D721Med (cell line): ENCODE data around the gene MMS19.

Experiments used
- DNase-seq: peaks from one replicate; pipeline ENCODE4 v3.0.0; 2011; ENCODE audit warnings: low spot score; ENCODE audit not compliant: insufficient read length
- FAIRE-seq: peaks from 2 replicates; lab custom pipeline; 2011; peaks lifted over from hg19 to GRCh38; lab: Jason Lieb, UNC
- CTCF ChIP-seq: IDR thresholded peaks from 2 replicates; pipeline ENCODE4 v1.5.1; 2012; ENCODE audit warnings: mild to moderate bottlenecking, control low read depth; ENCODE audit not compliant: insufficient read depth; ENCODE audit errors: missing control alignments

The MMS19 gene

GRCh38 chr10:97517778-97518300, 19.6 kb upstream of the MMS19 start:
- no peak for FAIRE-seq
- DNase-seq: no peak
- TF ChIP-seq CTCF: no peak

GRCh38 chr10:97517096-97517750, 19.0 kb upstream of the MMS19 start:
- FAIRE-seq: no peak
- TF ChIP-seq CTCF: no peak
- no peak for DNase-seq

GRCh38 chr10:97515271-97515978, 17.2 kb upstream of the MMS19 start:
- DNase-seq (no peak), FAIRE-seq (no peak)
- no peak for TF ChIP-seq CTCF

GRCh38 chr10:97514344-97514743, 16.1 kb upstream of the MMS19 start:
- no peak for DNase-seq

GRCh38 chr10:97512993-97513392, 14.8 kb upstream of the MMS19 start:
- no peak for DNase-seq
- TF ChIP-seq CTCF: no peak
- no peak for FAIRE-seq

More at GRCh38 chr10:97514344-97514743, 16.1 kb upstream of the MMS19 start:
- no peak for FAIRE-seq
- TF ChIP-seq CTCF: no peak

GRCh38 chr10:97511711-97512440, 13.7 kb upstream of the MMS19 start:
- DNase-seq (no peak), FAIRE-seq (no peak)
- TF ChIP-seq CTCF: no peak

- DNase-seq (no peak), FAIRE-seq (no peak)
- no peak for TF ChIP-seq CTCF
These were observed 12.5 kb upstream of the MMS19 start for GRCh38 chr10:97510686-97511085.
